HG03558 (cell line): ENCODE measurements around the gene CHRM4.

Experiments used
- ATAC-seq: cut with Tn5 transposase; IDR thresholded peaks from one replicate; pipeline ENCODE4 v1.9.1; 2021; ENCODE audit warnings: moderate number of reproducible peaks; ENCODE audit not compliant: unreplicated experiment; ENCODE audit errors: extremely low read depth

CHRM4 gene

GRCh38 chr11:46352063-46352841, 39.3 kb downstream of the CHRM4 start:
- no peak for ATAC-seq

GRCh38 chr11:46351606-46352005, 40.0 kb downstream of the CHRM4 start:
- ATAC-seq: no peak

- ATAC-seq: no peak
Observed at GRCh38 chr11:46351148-46351547, 40.4 kb downstream of the CHRM4 start.

GRCh38 chr11:46350695-46351094, 40.9 kb downstream of the CHRM4 start:
- no peak for ATAC-seq

GRCh38 chr11:46348566-46349401, 42.8 kb downstream of the CHRM4 start:
- ATAC-seq: no peak

GRCh38 chr11:46347637-46348311, 43.8 kb downstream of the CHRM4 start:
- no peak for ATAC-seq

GRCh38 chr11:46346886-46347636, 44.5 kb downstream of the CHRM4 start, which contains the start of gene DGKZ:
DGKZ (plus strand) TSS chr11:46347463; CDS start chr11:46347660, 197 bp downstream.
- peak; percentile 41 for ATAC-seq

GRCh38 chr11:46345881-46346484, 45.6 kb downstream of the CHRM4 start:
- no peak for ATAC-seq

- ATAC-seq: no peak
Observed at GRCh38 chr11:46345131-46345597, 46.4 kb downstream of the CHRM4 start.

- no peak for ATAC-seq
Observed at GRCh38 chr11:46343520-46343919, 48.1 kb downstream of the CHRM4 start.

- ATAC-seq: no peak
Observed at GRCh38 chr11:46342239-46342638, 49.3 kb downstream of the CHRM4 start.

- ATAC-seq: no peak
Observed at GRCh38 chr11:46341454-46341853, 50.1 kb downstream of the CHRM4 start.

GRCh38 chr11:46339816-46340215, 51.8 kb downstream of the CHRM4 start:
- no peak for ATAC-seq

- ATAC-seq: no peak
Observed at GRCh38 chr11:46338988-46339666, 52.4 kb downstream of the CHRM4 start.

GRCh38 chr11:46338636-46338987, 53.0 kb downstream of the CHRM4 start:
- ATAC-seq: no peak

GRCh38 chr11:46337626-46338345, 53.8 kb downstream of the CHRM4 start:
- no peak for ATAC-seq

GRCh38 chr11:46336563-46337180, 54.9 kb downstream of the CHRM4 start:
- no peak for ATAC-seq
